HCT116 (cell line): ENCODE measurements around the gene UBAP2. TPM values are rescaled to one million over a fixed set of nuclear protein-coding genes. Genes with fewer than 3 reads are reported as not detected.

Experiments
- ATAC-seq: fragments of 200-7000 bp; cut with Tn5 transposase; 2 replicates; pipeline ENCODE4 v1.9.1; 2020; ENCODE audit warnings: mild to moderate bottlenecking, moderate library complexity
- BruUV-seq: library from RNA; stranded (reverse); fragments of 400-500 nt; replicated peaks from 2 replicates; lab custom pipeline; 2021; lab: Mats Ljungman, UMichigan
- CTCF ChIA-PET: fragments of 300-600 bp; sonication (Branson Sonifier 250); formaldehyde crosslinking; loops from one replicate; lab custom pipeline; 2021; ENCODE audit warnings: antibody characterized with exemption; lab: Charles Lee
- POLR2A ChIA-PET: fragments of 300-600, 350-600 bp; sonication (Branson Sonifier 250); formaldehyde crosslinking; loops from one replicate; lab custom pipeline; 2021; ENCODE audit warnings: antibody characterized with exemption; lab: Charles Lee
- RAD21 ChIA-PET, 2 experiments: fragments of 300-600 bp; sonication (Branson Sonifier 250); formaldehyde crosslinking; loops; one replicate each; lab custom pipeline; 2023; ENCODE audit warnings: low total read pairs in 2 of 2; ENCODE audit not compliant: uncharacterized antibody in 2 of 2, unreplicated experiment in 2 of 2, low non-redundant PET in 1 of 2; lab: Charles Lee
- DNase-seq: peaks from one replicate; pipeline ENCODE4 v3.0.0-alpha.2; 2010; ENCODE audit warnings: low read depth, low spot score
- H2AFZ ChIP-seq: fragments of 200-600 bp; shearing (Covaris generic), sonication (generic); 2 replicates; pipeline ENCODE4 v1.6.1; 2017; ENCODE audit warnings: low read depth, mixed run types, mixed read lengths, antibody characterized with exemption, low read length; ENCODE audit not compliant: poor library complexity, severe bottlenecking
- H3K27ac ChIP-seq: 2 replicates; pipeline ENCODE4 v1.5.1; 2012; ENCODE audit warnings: low read depth, low read length
- H3K27me3 ChIP-seq: fragments of 200-600 bp; sonication (generic); 2 replicates; pipeline ENCODE4 v1.6.1; 2016; ENCODE audit warnings: mixed run types, low read length, mixed read lengths; ENCODE audit not compliant: insufficient read depth
- H3K36me3 ChIP-seq, 2 experiments: fragments of 200-500 bp in 1 of 2; fragments of 200-600 bp in 1 of 2; sonication (Bioruptor generic) in 1 of 2; sonication (generic) in 1 of 2; 2 replicates each; pipeline versions ENCODE4 v1.5.1 to v1.6.1; 2014 to 2016; ENCODE audit warnings: low read length in 2 of 2, inconsistent platforms in 1 of 2, mixed read lengths in 1 of 2, mixed run types in 1 of 2; ENCODE audit not compliant: insufficient read depth in 2 of 2, control insufficient read depth in 1 of 2
- H3K4me1 ChIP-seq, 2 experiments: fragments of 200-600 bp in 1 of 2; sonication (generic) in 1 of 2; 2 replicates each; pipeline versions ENCODE4 v1.5.1 to v1.6.1; 2012 to 2017; ENCODE audit warnings: low read length in 2 of 2, inconsistent platforms in 1 of 2, mild to moderate bottlenecking in 1 of 2, mixed read lengths in 1 of 2, mixed run types in 1 of 2, moderate library complexity in 1 of 2; ENCODE audit not compliant: insufficient read depth in 2 of 2, control insufficient read depth in 1 of 2
- H3K4me2 ChIP-seq: fragments of 200-600 bp; sonication (generic); 2 replicates; pipeline ENCODE4 v1.6.1; 2017; ENCODE audit warnings: mixed run types, low read length, mixed read lengths
- H3K4me3 ChIP-seq, 2 experiments: fragments of 200-600 bp in 1 of 2; sonication (generic) in 1 of 2; replicated peaks in 1 of 2; 2 replicates each; pipeline ENCODE4 v1.5.1; 2011 to 2016; ENCODE audit warnings: low read length in 2 of 2, control low read depth in 1 of 2, low read depth in 1 of 2, mild to moderate bottlenecking in 1 of 2, mixed read lengths in 1 of 2, mixed run types in 1 of 2
- H3K79me2 ChIP-seq: fragments of 200-600 bp; sonication (generic); 2 replicates; pipeline ENCODE4 v1.6.1; 2017; ENCODE audit warnings: mild to moderate bottlenecking, mixed run types, low read length, moderate library complexity, mixed read lengths; ENCODE audit not compliant: insufficient read depth
- H3K9ac ChIP-seq: fragments of 200-600 bp; sonication (generic); 2 replicates; pipeline ENCODE4 v1.6.1; 2016; ENCODE audit warnings: low read length, mixed read lengths
- H3K9me2 ChIP-seq: fragments of 200-600 bp; sonication (generic), shearing (Covaris generic); 2 replicates; pipeline ENCODE4 v1.6.1; 2017; ENCODE audit warnings: mixed run types, mild to moderate bottlenecking, moderate library complexity; ENCODE audit not compliant: insufficient read depth
- H3K9me3 ChIP-seq, 2 experiments: fragments of 200-500 bp in 1 of 2; fragments of 200-600 bp in 1 of 2; sonication (Bioruptor generic) in 1 of 2; sonication (generic) in 1 of 2; 2 replicates each; pipeline ENCODE4 v1.6.1; 2014 to 2017; ENCODE audit warnings: low read length in 2 of 2, mixed read lengths in 2 of 2, inconsistent platforms in 1 of 2, low read depth in 1 of 2, mild to moderate bottlenecking in 1 of 2, mixed run types in 1 of 2, moderate library complexity in 1 of 2; ENCODE audit not compliant: control insufficient read depth in 1 of 2, insufficient read depth in 1 of 2
- H4K20me1 ChIP-seq: fragments of 200-600 bp; sonication (generic), shearing (Covaris generic); 2 replicates; pipeline ENCODE4 v1.6.1; 2017; ENCODE audit warnings: mixed run types, mild to moderate bottlenecking, moderate library complexity; ENCODE audit not compliant: insufficient read depth
- CBX3 ChIP-seq: IDR thresholded peaks from 2 replicates; pipeline ENCODE4 v1.6.1; 2012; ENCODE audit warnings: low read depth
- EGR1 ChIP-seq: IDR thresholded peaks from 2 replicates; pipeline ENCODE4 v1.6.1; 2012; ENCODE audit warnings: low read depth
- EZH2 ChIP-seq: fragments of 200-600 bp; sonication (generic); IDR thresholded peaks from 2 replicates; pipeline ENCODE4 v1.6.1; 2017; ENCODE audit warnings: antibody characterized with exemption, mixed run types
- JUND ChIP-seq: IDR thresholded peaks from 2 replicates; pipeline ENCODE4 v1.6.1; 2012
- POLR2A ChIP-seq: IDR thresholded peaks from 2 replicates; pipeline ENCODE4 v1.7.0; 2011; ENCODE audit warnings: borderline replicate concordance; ENCODE audit not compliant: insufficient read depth, insufficient read length; ENCODE audit errors: extremely low read depth
- POLR2AphosphoS5 ChIP-seq: IDR thresholded peaks from 2 replicates; pipeline ENCODE4 v1.6.1; 2011; ENCODE audit warnings: mild to moderate bottlenecking, low read depth, low read length, moderate library complexity
- RAD21 ChIP-seq: IDR thresholded peaks from 2 replicates; pipeline ENCODE4 v1.6.1; 2012; ENCODE audit warnings: low read depth, mild to moderate bottlenecking
- SIN3A ChIP-seq: IDR thresholded peaks from 2 replicates; pipeline ENCODE4 v1.6.1; 2012; ENCODE audit warnings: low read depth
- SP1 ChIP-seq: IDR thresholded peaks from 2 replicates; pipeline ENCODE4 v1.6.1; 2012; ENCODE audit warnings: low read depth
- SRF ChIP-seq: IDR thresholded peaks from 2 replicates; pipeline ENCODE4 v1.6.1; 2012; ENCODE audit warnings: low read depth
- YY1 ChIP-seq: IDR thresholded peaks from 2 replicates; pipeline ENCODE4 v1.6.1; 2011; ENCODE audit warnings: low read length, low read depth, moderate library complexity, mild to moderate bottlenecking; ENCODE audit not compliant: insufficient replicate concordance; ENCODE audit errors: extremely low read depth
- intact Hi-C: fragments of 100-400 bp; cut with micrococcal nuclease; formaldehyde crosslinking; loops from 2 replicates; pipeline ENCODE4 v1.10.0; 2022
- total RNA-seq: library from RNA; stranded (reverse); gene quantifications from one replicate; pipeline ENCODE4 v1.2.1, GENCODE V29; 2021; ENCODE audit not compliant: unreplicated experiment

The UBAP2 gene
- total RNA-seq, 1 experiment from 2014 or later: 51.3 TPM

DNA sequence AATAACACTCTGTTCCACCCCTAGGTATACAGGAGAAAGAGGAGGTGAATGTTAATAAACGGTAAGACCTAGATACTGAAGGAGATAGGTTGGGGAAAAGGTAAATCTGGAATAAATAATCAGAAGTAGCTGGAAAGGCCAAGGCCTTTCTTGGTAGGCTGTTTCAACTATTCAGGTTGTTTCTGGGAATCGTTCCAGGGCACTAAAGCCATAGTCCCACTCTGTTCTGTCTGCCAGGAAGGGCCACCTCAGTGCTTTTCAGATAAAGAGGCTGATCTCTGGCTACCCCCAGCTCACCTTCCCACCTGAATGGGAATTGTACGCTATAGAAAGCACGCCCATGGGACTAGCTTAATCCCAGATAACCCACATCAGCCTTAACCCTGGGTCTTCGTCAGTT lies 44.9 kb upstream of the UBAP2 start:
- BruUV-seq: TSS peak; percentile 21
- Histone ChIP-seq H3K4me3 (no peak overlapping the region), H3K27me3 (no peaks in the 10 kb centered on the region), H3K27ac (no peak overlapping the region), H3K4me2 (no peak overlapping the region), H3K36me3 (peaks cover 41 to 64% of the 10 kb centered on the region in 2 experiments; a peak in 3 of 4 replicates), H3K9ac (no peak overlapping the region), H4K20me1 (no peaks in the 10 kb centered on the region), H3K9me3 (no peaks in the 10 kb centered on the region), H3K4me1 (no peaks in the 10 kb centered on the region), H3K9me2 (no peaks in the 10 kb centered on the region), H3K79me2 (no peaks in the 10 kb centered on the region), H2AFZ (no peak overlapping the region)
- intact Hi-C loops: no loop called here
- TF ChIP-seq YY1 (no peak), SIN3A (no peak), SP1 (no peak), POLR2AphosphoS5 (no peak), RAD21 (no peak), JUND (no peak), CBX3 (no peak), POLR2A (no peak), EZH2 (no peak)
- POLR2A ChIA-PET: no interaction called here
- CTCF ChIA-PET: no interaction called here
- ATAC-seq (no peak), DNase-seq (no peak)
- RAD21 ChIA-PET: no interaction called here

DNA sequence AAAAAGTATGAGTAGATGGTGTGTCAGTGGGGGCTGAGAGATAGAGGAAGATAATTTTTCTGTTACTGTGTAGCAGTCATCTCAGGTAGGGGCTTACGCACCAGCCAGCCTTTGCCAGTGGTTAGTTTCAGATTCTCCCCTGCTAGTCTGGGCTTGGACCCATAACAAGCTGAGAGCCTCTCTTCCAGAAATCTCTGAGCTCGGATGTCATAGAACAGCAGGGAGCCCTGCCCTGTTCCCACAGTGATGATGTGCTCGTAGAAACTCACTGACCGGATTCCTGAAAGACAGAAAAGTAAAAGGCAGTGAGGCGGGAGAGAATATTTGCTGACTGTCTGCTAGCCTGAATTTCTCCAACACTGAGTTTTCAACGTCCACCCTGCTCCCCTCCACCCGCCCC lies 40.6 kb upstream of the UBAP2 start:
- no peak overlapping the region for H3K4me2 ChIP-seq
- no peak for ATAC-seq
- H3K27me3 ChIP-seq: no peaks in the 10 kb centered on the region
- H3K36me3 ChIP-seq: peaks cover 45 to 54% of the 10 kb centered on the region in 2 experiments
- H3K9me3 ChIP-seq: no peaks in the 10 kb centered on the region
- DNase-seq: no peak
- no TSS peak for BruUV-seq
- no peaks in the 10 kb centered on the region for H3K9me2 ChIP-seq
- H3K79me2 ChIP-seq: no peaks in the 10 kb centered on the region
- no peak overlapping the region for H2AFZ ChIP-seq
- no peak overlapping the region for H3K4me3 ChIP-seq
- intact Hi-C loops: no loop called here
- no peak overlapping the region for H3K27ac ChIP-seq
- TF ChIP-seq CBX3: no peak
- no peak for TF ChIP-seq EGR1
- no peak for TF ChIP-seq SRF
- no peak for TF ChIP-seq SIN3A
- no peak overlapping the region for H3K9ac ChIP-seq
- CTCF ChIA-PET: no interaction called here
- H3K4me1 ChIP-seq: no peaks in the 10 kb centered on the region
- RAD21 ChIA-PET: no interaction called here
- POLR2A ChIA-PET: no interaction called here
- H4K20me1 ChIP-seq: no peaks in the 10 kb centered on the region
